GM19395 (cell line): ENCODE measurements around the gene LMTK2.

Experiments used
- ATAC-seq: cut with Tn5 transposase; IDR thresholded peaks from one replicate; pipeline ENCODE4 v1.9.1; 2021; ENCODE audit warnings: mild to moderate bottlenecking, moderate library complexity; ENCODE audit not compliant: unreplicated experiment

The LMTK2 gene

GRCh38 chr7:98202367-98203195 is 95.9 kb downstream of the LMTK2 start:
- ATAC-seq: peak; percentile 88

DNA sequence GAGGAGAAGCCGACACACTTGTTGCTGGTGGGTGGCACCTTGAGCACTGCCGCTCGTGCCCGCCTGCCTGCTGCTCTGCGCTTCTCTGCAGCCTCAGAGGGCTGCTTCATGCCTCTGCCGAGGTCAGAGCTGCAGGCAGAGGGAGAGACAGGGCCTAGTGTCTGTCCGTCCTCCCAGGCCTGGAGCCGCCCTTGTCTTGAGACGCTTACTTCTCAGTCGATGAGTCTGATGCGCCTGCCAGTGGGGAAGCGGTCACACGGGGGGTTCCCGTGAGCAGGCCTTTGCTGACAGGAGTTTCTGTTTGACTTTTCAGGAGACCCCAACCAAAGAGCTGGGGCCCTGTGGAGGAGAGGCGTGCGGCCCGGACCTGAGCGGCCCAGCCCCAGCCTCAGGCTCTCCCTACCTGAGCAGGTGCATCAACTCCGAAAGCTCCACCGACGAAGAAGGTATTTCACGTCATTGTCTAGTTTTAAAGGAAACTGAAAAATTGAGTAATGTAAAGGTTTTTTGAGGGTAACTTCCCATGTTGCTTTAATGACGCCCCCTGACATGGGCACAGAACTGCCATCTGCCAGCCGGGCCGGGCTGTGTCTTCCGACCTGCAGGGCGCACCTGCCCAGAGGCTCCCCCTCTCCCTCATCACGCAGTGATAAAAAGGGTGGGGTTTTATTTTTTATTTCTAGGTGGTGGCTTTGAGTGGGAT is 96.8 kb downstream of the LMTK2 start:
- peak; percentile 39 for ATAC-seq

DNA sequence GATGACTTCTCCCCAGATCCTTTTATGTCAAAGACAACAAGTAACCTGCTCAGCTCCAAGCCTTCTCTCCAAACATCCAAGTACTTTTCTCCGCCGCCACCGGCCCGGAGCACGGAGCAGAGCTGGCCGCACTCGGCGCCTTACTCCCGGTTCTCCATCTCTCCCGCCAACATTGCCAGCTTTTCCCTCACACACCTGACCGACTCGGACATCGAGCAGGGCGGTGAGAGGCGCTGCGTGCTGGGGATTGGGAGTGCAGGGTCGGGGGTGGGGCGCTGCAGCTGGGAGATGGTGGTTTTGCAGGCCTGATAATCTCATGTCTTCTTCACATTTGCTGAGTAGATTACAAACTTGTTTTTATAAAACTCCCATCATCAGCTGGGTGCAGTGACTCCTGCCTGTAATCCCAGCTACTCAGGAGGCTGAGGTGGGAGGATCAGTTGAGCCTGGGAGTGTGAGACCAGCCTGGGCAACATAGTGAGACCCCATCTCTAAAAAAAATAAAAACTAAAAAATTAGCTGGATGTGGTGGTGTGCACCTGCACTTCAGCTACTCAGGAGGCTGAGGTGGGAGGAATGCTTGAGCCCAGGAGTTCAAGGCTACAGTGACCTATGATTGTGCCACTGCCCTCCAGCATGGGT is 97.4 kb downstream of the LMTK2 start:
- no peak for ATAC-seq

DNA sequence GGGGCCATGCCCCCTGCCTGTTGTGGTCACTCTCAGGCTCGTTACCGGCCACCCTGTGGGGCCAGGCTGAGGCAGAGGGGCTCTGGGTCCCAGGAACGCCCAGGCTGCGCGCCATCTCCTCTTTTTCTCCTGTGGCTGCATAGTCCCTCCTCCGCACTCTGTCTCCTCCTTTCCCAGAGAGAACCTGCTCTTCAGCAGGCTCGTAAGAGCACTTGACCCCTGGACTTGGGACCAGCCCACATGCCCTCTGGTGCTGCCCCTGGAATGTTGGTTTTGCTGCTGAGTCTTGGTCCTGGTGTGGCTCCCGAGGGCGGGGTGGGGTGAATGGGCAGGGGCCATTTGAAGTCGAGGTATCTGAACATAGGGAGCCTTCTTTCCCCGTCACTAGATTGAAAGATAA is 98.0 kb downstream of the LMTK2 start:
- ATAC-seq: no peak

DNA sequence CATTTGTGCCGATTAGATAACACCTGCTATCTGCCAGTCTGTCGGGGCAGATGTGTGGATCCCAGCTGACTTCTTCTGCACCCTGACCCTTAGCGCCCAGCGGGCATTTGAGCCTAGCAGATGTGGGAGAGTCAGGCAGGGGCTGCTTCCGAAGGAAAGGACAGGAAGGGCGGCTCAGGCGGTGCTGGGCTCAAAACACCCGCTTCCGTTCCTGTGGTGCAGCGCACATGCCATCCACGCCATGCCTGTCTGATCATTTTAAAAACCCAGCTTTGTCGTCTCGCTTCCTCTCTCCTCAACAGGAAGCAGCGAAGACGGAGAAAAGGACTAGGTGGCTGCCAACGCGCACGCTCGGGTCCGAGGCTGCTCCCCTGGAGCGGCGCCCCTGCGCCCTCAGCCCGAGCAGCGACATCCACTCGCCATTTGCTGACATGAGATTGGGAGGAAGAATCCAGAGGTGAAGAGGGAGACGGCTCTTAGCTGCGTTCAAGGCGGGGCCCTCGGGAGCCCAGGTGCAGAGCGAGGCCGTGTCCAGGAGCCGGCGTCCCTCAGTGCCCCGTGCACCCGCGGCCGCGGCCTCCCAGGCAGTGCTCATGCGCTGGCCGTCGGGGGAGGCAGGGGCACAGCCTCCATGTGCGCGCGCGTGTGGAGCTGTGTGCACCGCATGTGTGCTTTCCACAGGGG is 98.6 kb downstream of the LMTK2 start:
- no peak for ATAC-seq

- ATAC-seq: no peak
Measured at GRCh38 chr7:98206451-98207330, 100.0 kb downstream of the LMTK2 start.

- no peak for ATAC-seq
Measured at GRCh38 chr7:98209166-98209920, 102.7 kb downstream of the LMTK2 start.

DNA sequence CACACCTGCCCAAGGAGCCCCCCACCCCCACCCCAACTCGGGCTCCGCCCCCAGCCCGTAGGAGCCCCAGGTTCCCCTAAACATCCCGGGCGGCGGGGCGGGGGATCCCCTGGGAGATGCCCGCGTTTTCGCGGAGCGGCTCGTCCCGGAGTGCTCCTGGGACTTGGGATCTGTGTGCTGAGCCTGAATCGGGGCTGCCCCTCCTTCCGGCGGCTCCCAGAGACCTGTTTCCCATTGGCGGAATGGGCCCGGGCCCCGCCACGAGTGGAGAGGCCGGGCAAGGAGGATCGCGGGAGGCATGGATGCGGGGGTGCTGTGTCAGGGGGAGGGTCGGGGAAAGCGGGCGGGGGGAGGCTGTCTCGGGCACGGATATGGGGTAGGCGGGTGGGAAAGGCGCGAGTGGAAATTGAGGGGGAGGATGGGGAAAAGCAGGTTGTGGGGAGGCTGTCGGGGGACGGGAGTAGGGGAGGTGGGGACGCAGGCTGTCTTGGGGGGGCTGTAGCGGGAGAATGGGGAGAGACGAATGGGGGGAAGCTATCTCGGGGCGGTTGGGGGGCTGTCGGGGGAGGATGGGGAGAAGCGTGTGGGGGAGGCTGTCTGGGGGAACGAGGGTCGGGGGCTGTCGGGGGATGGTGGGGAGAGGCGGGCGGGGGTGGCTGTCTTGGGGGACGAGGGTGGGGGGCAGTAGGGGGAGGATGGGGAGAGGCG is 104.0 kb downstream of the LMTK2 start:
- no peak for ATAC-seq

DNA sequence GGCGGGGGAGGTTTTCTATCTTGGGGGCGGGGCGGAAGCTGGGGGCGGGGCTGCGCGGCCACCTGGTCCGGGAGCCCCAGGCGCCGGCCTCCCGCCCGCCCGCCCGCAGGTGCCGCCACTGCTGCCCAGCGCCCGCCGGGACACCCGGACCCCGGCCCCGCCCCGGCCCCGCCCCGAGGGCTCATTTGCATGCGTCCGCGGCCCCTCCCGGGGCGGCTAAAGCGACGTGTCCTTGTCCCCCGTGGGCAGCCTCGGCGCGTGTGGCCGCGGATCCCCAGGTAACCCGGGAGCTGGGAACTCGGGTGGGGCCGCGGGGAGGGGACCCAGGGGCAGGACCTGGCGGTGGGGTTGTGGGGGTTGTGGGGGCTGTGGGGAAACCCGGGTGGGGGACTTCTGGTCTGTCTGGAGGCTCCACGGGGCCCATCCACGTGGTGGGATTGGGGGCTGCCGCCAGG is 104.6 kb downstream of the LMTK2 start, which contains the start of gene BHLHA15:
TSS of gene BHLHA15 (plus strand) at position 219 of the 455 bp plus-strand sequence. CDS start 871 bp downstream, outside the sequence.
- ATAC-seq: no peak

GRCh38 chr7:98211676-98212531 is 105.2 kb downstream of the LMTK2 start:
- no peak for ATAC-seq

GRCh38 chr7:98212532-98213041 is 105.9 kb downstream of the LMTK2 start:
- no peak for ATAC-seq

DNA sequence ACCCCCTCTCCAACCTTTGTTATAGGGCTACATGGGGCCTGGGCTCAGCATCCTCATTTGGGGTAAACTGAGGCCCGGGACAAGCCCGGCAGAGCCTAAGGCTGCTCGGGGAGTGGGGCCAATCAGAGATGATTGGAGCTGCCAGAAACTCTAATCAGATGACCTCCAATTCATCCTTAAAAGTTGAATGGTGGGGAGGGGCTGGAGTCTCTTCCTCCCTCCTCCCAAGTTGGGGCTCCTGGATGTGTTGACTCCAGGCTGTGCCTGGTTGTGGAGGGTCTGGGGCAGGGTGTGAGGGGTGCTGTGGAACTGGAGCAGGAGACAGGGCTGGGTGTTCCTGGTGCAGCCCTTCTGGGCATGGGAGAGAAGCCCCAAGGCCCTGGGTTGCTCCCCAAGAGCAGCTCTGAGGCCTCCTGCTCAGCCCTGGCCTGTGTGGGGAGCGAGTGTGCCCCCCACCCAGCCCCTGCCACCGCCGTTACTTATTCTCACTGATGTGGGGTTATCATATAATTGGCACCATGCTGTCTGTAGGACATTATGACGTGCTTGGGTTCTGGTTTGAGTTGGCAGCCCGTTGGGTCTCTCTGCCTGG is 106.7 kb downstream of the LMTK2 start:
- ATAC-seq: no peak

- ATAC-seq: no peak
Measured at GRCh38 chr7:98213888-98214810, 107.5 kb downstream of the LMTK2 start.

DNA sequence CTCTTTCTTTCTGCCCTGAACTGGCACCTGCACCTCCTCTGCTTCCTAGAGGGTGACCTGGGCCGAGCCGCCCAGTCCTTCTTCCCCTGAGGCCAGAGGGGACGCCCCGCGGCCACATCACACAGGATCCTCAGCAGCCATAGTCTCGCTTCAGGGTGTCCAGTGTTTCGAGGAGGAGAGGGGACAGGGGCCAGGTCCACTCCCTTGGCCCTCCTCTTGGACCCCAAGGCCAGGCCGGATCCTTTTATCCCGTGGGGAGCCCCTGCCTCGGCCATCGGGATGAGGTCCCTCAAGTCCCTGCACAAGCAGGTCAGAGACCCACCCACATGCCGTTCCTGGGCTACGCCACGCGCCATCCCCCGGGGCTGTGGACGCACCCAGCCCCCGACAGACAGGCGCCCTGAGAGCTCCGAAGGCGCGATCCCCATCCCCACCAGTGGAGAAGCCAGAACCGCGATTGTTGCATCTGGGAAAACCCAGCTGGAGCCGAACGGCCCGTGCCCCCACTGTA is 108.2 kb downstream of the LMTK2 start:
- ATAC-seq: no peak

- no peak for ATAC-seq
Measured at GRCh38 chr7:98215561-98216495, 109.2 kb downstream of the LMTK2 start.
